HG03354 (cell line): Measurements from ENCODE around the gene ERCC4.

Source experiments
- ATAC-seq: cut with Tn5 transposase; IDR thresholded peaks from one replicate; pipeline ENCODE4 v1.9.1; 2021; ENCODE audit warnings: mild to moderate bottlenecking; ENCODE audit not compliant: unreplicated experiment, poor library complexity, severe bottlenecking

Gene ERCC4

DNA sequence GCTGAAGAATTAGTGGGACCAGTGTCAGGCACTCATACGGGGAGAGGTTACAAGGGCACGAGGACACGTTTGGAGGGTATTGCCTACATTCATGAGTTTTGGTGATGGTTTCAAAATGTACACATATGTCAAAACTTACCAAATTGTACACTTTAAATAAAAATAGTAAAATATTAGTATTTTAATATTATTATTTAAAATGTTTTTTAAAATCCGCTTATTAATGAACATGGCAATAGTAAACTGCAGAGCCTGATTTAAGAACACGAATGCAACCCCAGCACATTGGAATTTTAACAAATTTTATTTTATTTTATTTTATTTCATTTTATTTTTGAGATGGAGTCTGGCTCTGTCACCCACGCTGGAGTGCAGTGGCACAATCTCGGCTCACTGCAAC is 10.9 kb upstream of the ERCC4 start:
- no peak for ATAC-seq

DNA sequence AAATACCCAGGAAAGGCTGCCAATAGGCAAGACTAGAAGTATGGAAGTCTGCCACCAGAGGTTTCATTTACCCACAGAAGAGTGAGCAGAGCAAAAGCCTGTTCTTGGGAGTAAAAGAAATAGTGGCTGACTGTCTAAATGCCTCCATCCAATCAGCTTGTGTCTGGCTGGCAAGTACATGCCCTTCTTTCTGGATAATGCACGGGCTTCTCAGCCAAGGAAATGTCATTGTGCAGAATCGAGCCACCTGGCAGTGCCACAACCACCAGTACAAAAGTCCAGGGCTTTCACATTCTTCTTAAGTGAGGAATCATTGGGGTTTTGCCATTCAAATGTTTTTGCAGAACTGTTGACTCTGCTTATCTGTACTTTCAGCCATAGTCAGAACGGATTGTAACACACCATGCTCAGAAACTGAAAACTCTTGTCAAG is 10.1 kb upstream of the ERCC4 start:
- no peak for ATAC-seq

DNA sequence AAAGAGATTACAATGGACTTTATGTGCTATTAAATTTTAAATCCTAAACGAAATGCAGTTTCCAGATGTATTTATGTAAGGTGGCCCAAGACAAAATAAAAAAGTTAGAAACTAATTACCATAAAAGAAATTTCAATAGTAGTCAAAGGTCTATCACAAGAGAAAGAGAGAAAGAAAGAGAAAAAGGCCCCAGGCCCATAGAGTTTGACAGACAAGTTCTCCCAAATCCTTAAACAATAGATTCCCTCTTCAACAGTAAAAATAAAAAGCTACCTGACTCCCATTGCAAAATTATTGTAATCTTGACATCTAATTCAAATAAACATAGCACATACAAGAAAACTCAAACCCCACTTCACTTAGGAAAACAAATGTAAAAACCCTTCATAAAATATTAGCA is 8.6 kb upstream of the ERCC4 start:
- no peak for ATAC-seq

DNA sequence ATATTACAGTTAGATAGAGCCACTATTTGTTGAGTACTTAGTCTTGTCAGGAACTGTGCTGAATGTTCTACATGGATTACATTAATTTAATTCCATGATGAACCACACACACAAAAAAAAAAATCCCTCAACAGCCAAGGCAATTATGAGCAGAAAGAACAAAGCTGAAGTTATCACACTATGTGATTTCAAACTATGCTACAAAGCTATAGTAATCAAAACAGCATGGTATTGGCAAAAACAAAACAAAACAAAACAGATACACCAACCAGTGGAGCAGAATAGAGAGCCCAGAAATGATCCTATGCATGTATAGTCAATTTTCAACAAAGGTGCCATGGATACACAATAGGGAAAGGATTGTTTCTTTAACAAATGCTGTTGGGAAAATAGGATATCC is 8.1 kb upstream of the ERCC4 start:
- ATAC-seq = no peak

DNA sequence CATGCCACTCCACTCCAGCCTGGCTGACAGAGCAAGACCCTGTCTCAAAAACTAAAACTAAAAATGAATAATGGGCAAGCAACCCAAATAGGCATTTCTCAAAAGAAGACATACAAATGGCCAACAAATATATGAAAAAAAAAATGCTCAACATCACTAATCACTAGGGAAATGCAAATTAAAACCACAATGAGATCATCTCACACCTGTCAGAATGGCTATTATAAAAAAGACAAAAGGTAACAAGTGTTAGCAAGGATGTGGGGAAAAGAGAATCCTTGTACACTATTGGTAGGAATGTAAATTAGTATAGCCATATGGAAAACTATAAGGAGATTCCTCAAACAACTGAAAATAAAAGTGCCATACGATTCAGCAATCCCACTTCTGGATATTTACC is 7.1 kb upstream of the ERCC4 start:
- ATAC-seq = no peak

DNA sequence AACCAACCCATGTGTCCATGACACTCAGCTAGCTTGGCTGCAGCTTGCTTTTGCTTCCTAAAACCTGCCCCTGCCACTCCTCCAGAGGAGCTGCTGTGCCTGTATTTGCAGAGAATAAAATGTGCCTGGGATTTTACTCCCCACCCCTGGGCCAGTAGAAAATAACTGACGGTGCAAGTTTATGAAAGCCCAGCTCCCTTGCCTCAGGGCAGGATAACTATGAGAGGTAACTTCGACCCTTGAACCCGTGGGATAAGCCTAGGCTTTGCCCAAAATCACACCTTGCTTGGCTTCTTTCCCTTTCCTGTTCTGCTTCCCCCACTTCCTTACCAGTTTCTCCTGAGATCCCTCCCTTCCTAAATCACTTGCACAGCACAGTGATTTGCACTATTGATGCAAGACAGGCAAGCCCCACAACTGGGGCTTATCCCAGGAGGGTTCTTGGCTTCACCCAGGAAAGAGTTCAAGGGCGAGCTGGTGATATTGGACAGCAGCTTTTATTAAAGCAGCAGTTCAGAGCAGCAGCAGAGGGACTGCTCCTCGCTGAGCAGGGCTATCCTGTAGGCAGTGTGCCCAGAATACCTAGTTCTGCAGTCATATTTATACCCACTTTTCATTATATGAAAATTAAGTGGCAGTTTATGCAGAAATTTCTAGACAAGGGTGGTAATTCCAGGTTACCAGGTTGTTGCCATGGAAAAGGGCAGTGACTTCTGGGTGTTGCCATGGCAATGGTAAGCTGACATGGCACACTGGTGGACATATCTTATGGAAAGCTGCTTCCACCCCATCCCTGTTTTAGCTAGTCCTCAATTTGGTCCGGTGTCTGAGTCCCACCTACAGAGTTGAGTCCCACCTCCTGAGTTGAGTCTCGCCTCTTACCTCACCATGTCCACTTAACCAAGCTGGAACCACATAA is 6.3 kb upstream of the ERCC4 start:
- no peak for ATAC-seq

- ATAC-seq = no peak
Observed at GRCh38 chr16:13915033-13915635, 4.8 kb upstream of the ERCC4 start.

GRCh38 chr16:13919330-13919682 is 648 bp upstream of the ERCC4 start:
- no peak for ATAC-seq

GRCh38 chr16:13920510-13920818 is 510 bp downstream of the ERCC4 start:
- ATAC-seq = no peak

GRCh38 chr16:13921328-13921727 is 1.4 kb downstream of the ERCC4 start:
- ATAC-seq = no peak

GRCh38 chr16:13923703-13924298 is 3.8 kb downstream of the ERCC4 start:
- no peak for ATAC-seq

GRCh38 chr16:13926464-13926863 is 6.5 kb downstream of the ERCC4 start:
- no peak for ATAC-seq

DNA sequence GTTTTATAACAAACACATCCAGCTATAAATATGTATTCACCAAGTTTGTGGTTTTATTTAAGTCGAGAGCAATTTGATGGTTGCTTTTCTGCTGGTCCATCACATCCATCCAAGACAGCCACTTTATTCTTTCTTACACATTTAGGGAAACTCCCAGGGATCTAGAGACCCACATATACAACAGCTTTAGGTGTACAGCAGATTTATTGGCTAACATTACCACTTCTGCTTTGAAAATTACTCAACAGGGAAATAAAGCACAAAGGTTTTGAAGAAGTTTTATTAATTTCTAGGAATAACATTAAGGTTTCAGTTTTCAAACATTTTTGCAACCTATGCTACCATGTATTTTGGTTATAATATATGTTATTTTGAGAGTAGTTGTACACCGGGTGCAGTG is 6.9 kb downstream of the ERCC4 start:
- no peak for ATAC-seq

DNA sequence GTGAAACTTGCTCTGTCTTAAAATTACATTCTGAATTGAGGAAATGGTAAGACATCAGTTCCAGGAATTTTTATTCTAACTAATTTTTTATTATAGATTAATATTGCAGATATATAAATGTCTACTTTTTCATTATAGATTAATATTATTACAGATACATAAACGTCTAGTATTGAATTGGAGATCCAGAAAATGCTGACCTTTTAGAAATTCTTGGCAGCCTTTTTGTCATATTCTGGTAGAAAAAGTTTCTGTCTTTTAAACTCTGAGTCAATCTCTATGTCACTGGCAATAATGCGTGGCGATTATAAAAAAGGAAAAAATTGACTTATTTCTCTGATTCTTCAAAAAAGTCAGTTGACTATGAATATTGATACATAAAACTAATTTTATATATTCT is 8.7 kb downstream of the ERCC4 start:
- ATAC-seq = no peak

- ATAC-seq = no peak
Observed at GRCh38 chr16:13931845-13932244, 11.9 kb downstream of the ERCC4 start.

DNA sequence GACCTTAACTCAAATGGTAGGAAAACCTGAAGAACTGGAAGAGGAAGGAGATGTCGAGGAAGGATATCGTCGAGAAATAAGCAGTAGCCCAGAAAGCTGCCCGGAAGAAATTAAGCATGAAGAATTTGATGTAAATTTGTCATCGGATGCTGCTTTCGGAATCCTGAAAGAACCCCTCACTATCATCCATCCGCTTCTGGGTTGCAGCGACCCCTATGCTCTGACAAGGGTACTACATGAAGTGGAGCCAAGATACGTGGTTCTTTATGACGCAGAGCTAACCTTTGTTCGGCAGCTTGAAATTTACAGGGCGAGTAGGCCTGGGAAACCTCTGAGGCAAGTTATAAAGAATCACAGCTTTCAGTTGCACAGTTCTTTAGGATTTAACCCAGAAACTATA is 15.5 kb downstream of the ERCC4 start:
- ATAC-seq = no peak

- ATAC-seq = no peak
Observed at GRCh38 chr16:13936155-13936554, 16.2 kb downstream of the ERCC4 start.

DNA sequence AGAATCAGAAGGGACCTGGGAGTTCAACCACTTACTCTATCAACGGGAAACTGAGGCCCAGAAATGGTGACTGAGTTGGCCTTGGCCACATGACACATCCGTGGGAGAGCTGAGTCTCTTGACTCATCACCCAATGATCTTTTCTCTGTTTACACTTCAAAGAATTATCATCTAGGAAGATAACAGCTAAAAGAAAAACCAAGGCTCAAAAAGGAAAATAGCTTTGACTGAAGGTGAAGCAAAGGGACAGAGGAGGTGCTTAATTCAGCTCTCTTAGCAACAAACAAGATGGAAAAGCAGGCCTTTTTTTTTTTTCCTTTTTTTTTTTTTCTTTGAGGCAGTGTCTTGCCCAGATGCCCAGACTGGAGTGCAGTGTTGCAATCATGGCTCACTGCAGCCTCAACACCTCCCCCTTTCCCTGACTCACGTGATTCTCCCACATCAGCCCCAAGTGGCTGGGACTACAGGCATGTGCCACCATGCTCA is 16.7 kb downstream of the ERCC4 start:
- no peak for ATAC-seq

- ATAC-seq = no peak
Observed at GRCh38 chr16:13937411-13937810, 17.5 kb downstream of the ERCC4 start.

DNA sequence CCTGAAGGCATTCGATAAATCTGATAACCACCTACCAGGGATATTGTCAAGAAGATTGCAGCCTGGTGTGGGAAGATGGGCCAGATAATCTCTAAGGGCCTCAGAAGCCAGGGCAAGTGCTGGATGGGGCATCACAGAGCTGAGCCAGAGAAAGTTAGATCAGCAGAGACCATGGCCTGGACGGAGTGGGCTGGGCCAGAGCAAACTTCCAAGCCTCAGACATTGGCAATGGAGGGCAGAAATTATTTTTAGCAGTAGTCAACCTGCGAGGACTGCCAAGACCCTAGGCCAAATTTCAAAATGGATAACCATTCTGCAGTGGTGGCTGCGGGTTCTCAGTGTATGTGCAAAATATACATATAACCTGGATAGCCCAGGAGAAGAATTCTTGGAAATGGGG is 18.5 kb downstream of the ERCC4 start:
- ATAC-seq = no peak

GRCh38 chr16:13939821-13940220 is 19.9 kb downstream of the ERCC4 start:
- no peak for ATAC-seq
